ENCODE data around the gene SLC52A3.
"Not testable (repeated sequence)": the region's sequence is repeated elsewhere in the genome, so short reads cannot be mapped to it uniquely, and the experiment has no call there.

Gene SLC52A3

GRCh38 chr20:728256-728944 lies 39.9 kb downstream of the SLC52A3 start:
- DNase-seq (ENCODE audit: low spot score): peak; percentile 87

- DNase-seq (ENCODE audit: low spot score): no peak
Observed at GRCh38 chr20:726160-726559, 42.1 kb downstream of the SLC52A3 start.

GRCh38 chr20:725491-725890 lies 42.8 kb downstream of the SLC52A3 start:
- no peak for DNase-seq (ENCODE audit: low spot score)

GRCh38 chr20:724797-725196 lies 43.5 kb downstream of the SLC52A3 start:
- not testable (repeated sequence) for DNase-seq (ENCODE audit: low spot score)

- no peak for DNase-seq (ENCODE audit: low spot score)
Observed at GRCh38 chr20:723756-724155, 44.5 kb downstream of the SLC52A3 start.

- DNase-seq (ENCODE audit: low spot score): no peak
Observed at GRCh38 chr20:722822-723644, 45.3 kb downstream of the SLC52A3 start.

- no peak for DNase-seq (ENCODE audit: low spot score)
Observed at GRCh38 chr20:721876-722275, 46.4 kb downstream of the SLC52A3 start.

GRCh38 chr20:719816-720215 lies 48.5 kb downstream of the SLC52A3 start:
- DNase-seq (ENCODE audit: low spot score): no peak

- DNase-seq (ENCODE audit: low spot score): no peak
Observed at GRCh38 chr20:719068-719467, 49.2 kb downstream of the SLC52A3 start.

GRCh38 chr20:717832-718231 lies 50.5 kb downstream of the SLC52A3 start:
- no peak for DNase-seq (ENCODE audit: low spot score)

- no peak for DNase-seq (ENCODE audit: low spot score)
Observed at GRCh38 chr20:717271-717670, 51.0 kb downstream of the SLC52A3 start.

GRCh38 chr20:714453-714852 lies 53.8 kb downstream of the SLC52A3 start:
- DNase-seq (ENCODE audit: low spot score): no peak

GRCh38 chr20:711576-711975 lies 56.7 kb downstream of the SLC52A3 start:
- no peak for DNase-seq (ENCODE audit: low spot score)

- DNase-seq (ENCODE audit: low spot score): no peak
Observed at GRCh38 chr20:710780-711450, 57.4 kb downstream of the SLC52A3 start.
